ENCODE results near the gene ALK. TPM values are rescaled to one million over a fixed set of nuclear protein-coding genes. Genes with fewer than 3 reads are reported as not detected.

The ALK gene
- polyA plus RNA-seq, 1 of the 3 experiments (the other 2 are of a cell fraction) = 0.30 TPM

GRCh38 chr2:29576231-29576630, 345.2 kb downstream of the ALK start:
- POLR2A ChIA-PET = interaction anchor here (0.8 to 1.5 kb wide), 3 partner anchors 34 to 345 kb away, joined by 3 read pairs; partner anchors contain the start of gene ALK
- no peak for TF ChIP-seq FOSL2 (IDR thresholded peaks at IDR 0.05; ENCODE audit: borderline replicate concordance, low read depth)
- TF ChIP-seq RAD21 (IDR thresholded peaks at IDR 0.05; ENCODE audit: low read length) = peak; percentile 0; the same call in 1 of the 2 replicates

GRCh38 chr2:29575370-29575890, 346.0 kb downstream of the ALK start:
- CTCF ChIA-PET = interaction anchor here (0.6 to 2.8 kb wide), 11 partner anchors 12 to 620 kb away, joined by 3 to 14 read pairs (median 4); no protein-coding TSS in a partner anchor
- Histone ChIP-seq H3K27ac (ENCODE audit: low read depth in 2 of 2, low read length in 1 of 2) (peak overlapping the region in 1 of 2 experiments; percentile 100; a peak in 2 of 4 replicates), H3K4me2 (no peak overlapping the region), H3K27me3 (ENCODE audit: insufficient read depth) (peaks cover 28% of the 10 kb centered on the region; the same call in 1 of the 2 replicates), H3K9ac (no peak overlapping the region), H3K4me3 (ENCODE audit: low read depth in 2 of 2, low read length in 1 of 2) (no peak overlapping the region), H3F3A (replicated peaks; ENCODE audit: insufficient read depth) (no peaks in the 10 kb centered on the region), H2AFZ (ENCODE audit: low read depth) (no peak overlapping the region), H3K9me3 (no peaks in the 10 kb centered on the region), H4K20me1 (ENCODE audit: insufficient read depth) (no peaks in the 10 kb centered on the region), H3K9me2 (no peaks in the 10 kb centered on the region), H3K36me3 (replicated peaks in 1 of 2; ENCODE audit: control insufficient read depth in 1 of 2, insufficient read depth in 2 of 2, low read length in 1 of 2) (peaks cover 0 to 3% of the 10 kb centered on the region in 2 experiments), H3K4me1 (ENCODE audit: control insufficient read depth in 1 of 2, insufficient read depth in 2 of 2, low read depth in 1 of 2, low read length in 1 of 2) (peaks cover 7 to 88% of the 10 kb centered on the region in 2 experiments; a peak in 2 of 4 replicates), H3K79me2 (ENCODE audit: insufficient read depth) (no peaks in the 10 kb centered on the region)
- POLR2A ChIA-PET = interaction anchor here (0.8 to 1.7 kb wide), 8 partner anchors 13 to 681 kb away, joined by 3 to 6 read pairs (median 3); partner anchors contain the start of genes ALK and WDR43
- DNase-seq = no peak
- TF ChIP-seq MXI1 (IDR thresholded peaks at IDR 0.05; ENCODE audit: low read depth, low read length) (peak; percentile 18; the same call in 1 of the 2 replicates), USF1 (IDR thresholded peaks at IDR 0.05; ENCODE audit: borderline replicate concordance, low read depth) (no peak), YY1 (IDR thresholded peaks at IDR 0.05; ENCODE audit: low read depth) (no peak), USF2 (IDR thresholded peaks at IDR 0.05; ENCODE audit: borderline replicate concordance, low read depth, low read length) (no peak), EP300 (IDR thresholded peaks at IDR 0.05; ENCODE audit: borderline replicate concordance in 1 of 2, low read depth in 1 of 2, low read length in 1 of 2) (peak in 1 of 2 experiments; percentile 27; a peak in 1 of 4 replicates)
- WGBS (ENCODE audit: low lambda C conversion rate) = 52% methylated on average over 4 of the region's 4 CpGs

More at GRCh38 chr2:29576231-29576630, 345.2 kb downstream of the ALK start:
- Histone ChIP-seq H3K79me2 (ENCODE audit: insufficient read depth) (no peaks in the 10 kb centered on the region), H3K9ac (no peak overlapping the region), H3K4me2 (no peak overlapping the region), H3K4me1 (ENCODE audit: control insufficient read depth in 1 of 2, insufficient read depth in 2 of 2, low read depth in 1 of 2, low read length in 1 of 2) (peaks cover 9 to 90% of the 10 kb centered on the region in 2 experiments; a peak in 2 of 4 replicates), H3K9me2 (no peaks in the 10 kb centered on the region), H3K27ac (ENCODE audit: low read depth in 2 of 2, low read length in 1 of 2) (peak overlapping the region in 1 of 2 experiments; percentile 100; a peak in 2 of 4 replicates), H2AFZ (ENCODE audit: low read depth) (no peak overlapping the region), H3K9me3 (no peaks in the 10 kb centered on the region), H3F3A (replicated peaks; ENCODE audit: insufficient read depth) (no peaks in the 10 kb centered on the region), H3K36me3 (replicated peaks in 1 of 2; ENCODE audit: control insufficient read depth in 1 of 2, insufficient read depth in 2 of 2, low read length in 1 of 2) (peaks cover 0 to 3% of the 10 kb centered on the region in 2 experiments), H4K20me1 (ENCODE audit: insufficient read depth) (no peaks in the 10 kb centered on the region), H3K27me3 (ENCODE audit: insufficient read depth) (peaks cover 28% of the 10 kb centered on the region; the same call in 1 of the 2 replicates), H3K4me3 (ENCODE audit: low read depth in 2 of 2, low read length in 1 of 2) (no peak overlapping the region)
- CTCF ChIA-PET = interaction anchor here (0.6 to 2.8 kb wide), 9 partner anchors 14 to 620 kb away, joined by 3 to 14 read pairs (median 4); no protein-coding TSS in a partner anchor
- no peak for DNase-seq
- WGBS (ENCODE audit: low lambda C conversion rate) = 47% methylated on average over 3 of the region's 3 CpGs
